Suppressor macrophage (primary cell): ENCODE data around the gene ETFA.
A peak's percentile ranks its signal among the peaks of the same experiment; 100 is the strongest.
"Not testable (repeated sequence)": the region's sequence is repeated elsewhere in the genome, so short reads cannot be mapped to it uniquely, and the experiment has no call there.

ENCODE experiments used
- DNase-seq, 4 experiments: peaks; one replicate each; pipeline ENCODE4 v3.0.0-alpha.2; 2020 to 2022

ETFA gene

GRCh38 chr15:76324066-76324465, 12.8 kb upstream of the ETFA start:
- DNase-seq = no peak

- no peak for DNase-seq
Observed at GRCh38 chr15:76321602-76322001, 10.3 kb upstream of the ETFA start.

GRCh38 chr15:76321171-76321570, 9.9 kb upstream of the ETFA start:
- DNase-seq = no peak

GRCh38 chr15:76320012-76320411, 8.7 kb upstream of the ETFA start:
- DNase-seq = no peak

GRCh38 chr15:76313731-76314130, 2.5 kb upstream of the ETFA start:
- no peak for DNase-seq

GRCh38 chr15:76313175-76313567, 1.9 kb upstream of the ETFA start:
- DNase-seq = not testable (repeated sequence)

- DNase-seq = no peak
Observed at GRCh38 chr15:76312540-76313174, 1.4 kb upstream of the ETFA start.

GRCh38 chr15:76310475-76311099, 682 bp downstream of the ETFA start:
- peak; percentile 41 to 66 (median 52) for DNase-seq

GRCh38 chr15:76309601-76310330, 1.5 kb downstream of the ETFA start:
- DNase-seq = no peak

- DNase-seq = no peak
Observed at GRCh38 chr15:76303909-76304308, 7.4 kb downstream of the ETFA start.

GRCh38 chr15:76299786-76300185, 11.5 kb downstream of the ETFA start:
- peak in 3 of 4 experiments; percentile 7 to 48 (median 36) for DNase-seq

- no peak for DNase-seq
Observed at GRCh38 chr15:76298986-76299385, 12.3 kb downstream of the ETFA start.

GRCh38 chr15:76297951-76298350, 13.3 kb downstream of the ETFA start:
- DNase-seq = not testable (repeated sequence)

- DNase-seq = no peak
Observed at GRCh38 chr15:76296849-76297248, 14.4 kb downstream of the ETFA start.

- not testable (repeated sequence) for DNase-seq
Observed at GRCh38 chr15:76294463-76294862, 16.8 kb downstream of the ETFA start.

GRCh38 chr15:76293361-76293760, 17.9 kb downstream of the ETFA start:
- DNase-seq = peak in 2 of 4 experiments; percentile 62 to 66

GRCh38 chr15:76289582-76289981, 21.7 kb downstream of the ETFA start:
- DNase-seq = no peak

GRCh38 chr15:76286271-76286879, 24.9 kb downstream of the ETFA start:
- no peak for DNase-seq

- peak in 3 of 4 experiments; percentile 14 to 19 (median 16) for DNase-seq
Observed at GRCh38 chr15:76285241-76285825, 25.9 kb downstream of the ETFA start.

- no peak for DNase-seq
Observed at GRCh38 chr15:76282465-76282864, 28.8 kb downstream of the ETFA start.

- no peak for DNase-seq
Observed at GRCh38 chr15:76278651-76279050, 32.6 kb downstream of the ETFA start.

- no peak for DNase-seq
Observed at GRCh38 chr15:76274821-76275220, 36.4 kb downstream of the ETFA start.

- DNase-seq = no peak
Observed at GRCh38 chr15:76274226-76274625, 37.0 kb downstream of the ETFA start.
